GM12878 (cell line): ENCODE measurements around the gene BCL2L12. TPM values are rescaled to one million over a fixed set of nuclear protein-coding genes. Genes with fewer than 3 reads are reported as not detected.

Experiments used
- ATF2 ChIP-seq: IDR thresholded peaks from 2 replicates; pipeline ENCODE4 v1.6.1; 2012; ENCODE audit warnings: low read length, inconsistent platforms
- CEBPB ChIP-seq, 2 experiments: fragments of 150-350 bp in 1 of 2; IDR thresholded peaks; 2 replicates each; pipeline ENCODE4 v1.6.1; 2012 to 2014; ENCODE audit warnings: low read depth in 2 of 2, low read length in 2 of 2, borderline replicate concordance in 1 of 2, inconsistent platforms in 1 of 2
- CREB1 ChIP-seq: IDR thresholded peaks from 2 replicates; pipeline ENCODE4 v1.6.1; 2012; ENCODE audit warnings: low read depth, mild to moderate bottlenecking, inconsistent platforms
- EGR1 ChIP-seq, 2 experiments: IDR thresholded peaks; 1 replicate in 1 of 2; 2 replicates in 1 of 2; pipeline ENCODE4 v1.6.1; 2011 to 2012; ENCODE audit warnings: low read depth in 2 of 2, low read length in 2 of 2, borderline replicate concordance in 1 of 2, mild to moderate bottlenecking in 1 of 2, moderate library complexity in 1 of 2
- HDAC6 ChIP-seq: fragments of 200-600 bp; sonication (generic); IDR thresholded peaks from one replicate; pipeline ENCODE4 v1.8.0; 2017; ENCODE audit warnings: antibody characterized with exemption; ENCODE audit not compliant: unreplicated experiment
- HDGF ChIP-seq: fragments of 450-650 bp; IDR thresholded peaks from 2 replicates; pipeline ENCODE4 v1.6.1; 2016; ENCODE audit warnings: antibody characterized with exemption
- IKZF2 ChIP-seq, 2 experiments: fragments of 450-650 bp; IDR thresholded peaks; 2 replicates each; pipeline ENCODE4 v1.6.1; 2017; ENCODE audit warnings: mild to moderate bottlenecking in 2 of 2, moderate library complexity in 2 of 2
- IRF4 ChIP-seq: IDR thresholded peaks from 2 replicates; pipeline ENCODE4 v1.6.1; 2011; ENCODE audit warnings: low read depth, low read length
- MEF2A ChIP-seq: IDR thresholded peaks from 2 replicates; pipeline ENCODE4 v1.6.1; 2011; ENCODE audit warnings: low read depth, mild to moderate bottlenecking, low read length, moderate library complexity; ENCODE audit not compliant: insufficient read depth
- MLLT1 ChIP-seq: fragments of 450-650 bp; IDR thresholded peaks from 2 replicates; pipeline ENCODE4 v1.6.1; 2016; ENCODE audit warnings: mild to moderate bottlenecking
- MYB ChIP-seq: fragments of 150-350 bp; IDR thresholded peaks from 2 replicates; pipeline ENCODE4 v1.6.1; 2014; ENCODE audit warnings: mild to moderate bottlenecking, low read depth, low read length, borderline replicate concordance
- NR2C1 ChIP-seq: fragments of 450-650 bp; IDR thresholded peaks from 2 replicates; pipeline ENCODE4 v1.6.1; 2017; ENCODE audit warnings: antibody characterized with exemption, mild to moderate bottlenecking, moderate library complexity
- PBX3 ChIP-seq: IDR thresholded peaks from 2 replicates; pipeline ENCODE4 v1.6.1; 2011; ENCODE audit warnings: mild to moderate bottlenecking, low read depth, low read length, moderate library complexity; ENCODE audit not compliant: insufficient replicate concordance
- RB1 ChIP-seq: fragments of 450-650 bp; formaldehyde crosslinking; IDR thresholded peaks from 2 replicates; pipeline ENCODE4 v1.6.1; 2017; ENCODE audit warnings: mild to moderate bottlenecking, borderline replicate concordance
- RELA ChIP-seq: fragments of 450-650 bp; IDR thresholded peaks from 2 replicates; pipeline ENCODE4 v1.8.0; 2014; ENCODE audit warnings: borderline replicate concordance; ENCODE audit not compliant: partially characterized antibody
- STAT3 ChIP-seq: IDR thresholded peaks from 2 replicates; pipeline ENCODE4 v1.6.1; 2011; ENCODE audit warnings: low read depth, low read length, improper control_type of control experiment
- SUPT20H ChIP-seq: IDR thresholded peaks from 2 replicates; pipeline ENCODE4 v1.6.1; 2011; ENCODE audit warnings: low read depth, mild to moderate bottlenecking, low read length, moderate library complexity, borderline replicate concordance; ENCODE audit not compliant: control insufficient read depth
- TCF12 ChIP-seq: IDR thresholded peaks from 2 replicates; pipeline ENCODE4 v1.6.1; 2011; ENCODE audit warnings: low read depth, mild to moderate bottlenecking, low read length
- USF2 ChIP-seq: IDR thresholded peaks from 2 replicates; pipeline ENCODE4 v1.6.1; 2011; ENCODE audit warnings: low read depth, low read length, improper control_type of control experiment, borderline replicate concordance
- polyA plus RNA-seq, 11 experiments: library from polyadenylated mRNA; depleted of rRNA in 4 of 11; unstranded in 6 of 11; stranded (reverse) in 5 of 11; fragments of >200 nt; fragmentation: Nextera tagmentation in 4 of 11; fragmentation: Illumina TruSeq in 1 of 11; extraction: Ambion mirVana in 4 of 11; extraction: Trizol in 1 of 11; gene quantifications; 1 replicate in 1 of 11; 2 replicates in 10 of 11; pipeline versions ENCODE4 v1.2.1 to v1.2.3, GENCODE V29; 2011 to 2016; ENCODE audit warnings: inconsistent platforms in 2 of 11, missing spikeins in 2 of 11, low read depth in 1 of 11
- total RNA-seq, 4 experiments: library from RNA; depleted of rRNA in 3 of 4; stranded (reverse); fragments of >200 nt in 3 of 4; fragmentation: Illumina TruSeq in 1 of 4; extraction: Trizol in 1 of 4; gene quantifications; 2 replicates each; pipeline versions ENCODE4 v1.2.1 to v1.2.3, GENCODE V29; 2013 to 2021
- TF ChIP-seq, protein P1 (sequence below): IDR thresholded peaks from 2 replicates; pipeline ENCODE4 v1.6.1; 2012; ENCODE audit warnings: low read depth, low read length, improper control_type of control experiment
- TF ChIP-seq, protein P2 (sequence below): fragments of 450-650 bp; conservative IDR thresholded peaks from 2 replicates; pipeline ENCODE4 v1.6.1; 2017; ENCODE audit warnings: mild to moderate bottlenecking, moderate library complexity

The BCL2L12 gene
- total and polyA plus RNA-seq, 10 of the 15 experiments (the other 5 are each of a cell fraction or from before 2014, with no cell fraction given): 1.8 to 143 (median 50.4) TPM

DNA sequence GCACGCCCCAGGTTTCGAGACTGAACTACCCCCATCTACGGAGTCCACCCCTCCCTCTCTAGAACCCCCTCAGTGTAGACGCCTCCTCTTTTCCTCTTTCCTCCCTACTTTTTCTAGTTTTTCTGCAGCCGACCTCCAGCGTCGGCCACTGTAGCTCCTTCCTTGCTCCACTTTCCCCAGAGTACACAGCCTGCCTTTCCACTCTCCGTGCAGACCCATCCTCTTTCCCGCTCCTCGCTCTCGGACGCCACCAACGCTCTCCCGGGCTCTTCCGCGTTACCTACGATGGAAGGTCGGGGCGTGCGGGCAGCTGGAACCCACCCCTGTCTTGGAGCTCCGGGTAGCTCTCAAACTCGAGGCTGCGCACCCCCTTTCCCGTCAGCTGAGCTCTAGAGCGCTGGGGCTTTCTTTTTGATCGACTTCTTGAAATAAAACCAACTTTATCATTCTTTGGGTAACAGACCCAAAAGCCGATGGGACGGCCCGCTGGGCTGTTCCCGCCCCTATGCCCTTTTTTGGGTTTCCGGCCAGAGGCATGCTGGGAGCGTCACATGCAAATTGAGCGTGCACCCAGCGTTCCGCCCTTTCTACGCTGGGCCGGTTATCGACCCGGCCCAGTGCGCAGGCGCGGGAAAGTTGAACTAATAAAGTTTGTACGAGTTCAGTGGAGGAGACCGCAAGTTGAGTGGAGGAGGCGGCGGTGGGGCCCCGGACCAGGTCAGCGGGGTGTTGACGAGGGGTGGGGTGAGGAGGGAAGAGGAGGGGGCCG is at the start of gene BCL2L12, which contains the start of gene IRF3 (continued):
- TF ChIP-seq MLLT1: peak; percentile 59
- no peak; a peak in 1 of 4 replicates for TF ChIP-seq IKZF2 (IDR thresholded peaks at IDR 0.05)
- TF ChIP-seq STAT3: no peak
- TF ChIP-seq NR2C1: 0 out of 2 replicates have a peak, but pooled peaks have one; percentile 26
- no peak for TF ChIP-seq CEBPB (IDR thresholded peaks at IDR 0.05; ENCODE audit: borderline replicate concordance in 1 of 2, low read depth in 2 of 2, low read length in 2 of 2)
- peak; percentile 30 to 84; a peak in 2 of 3 replicates for TF ChIP-seq EGR1 (IDR thresholded peaks at IDR 0.05; ENCODE audit: borderline replicate concordance in 1 of 2, low read depth in 2 of 2, low read length in 2 of 2)
- TF ChIP-seq HDAC6: no peak
- no peak for TF ChIP-seq IRF4
- no peak for TF ChIP-seq MYB
- TF ChIP-seq CREB1: peak; percentile 51; the same call in 1 of the 2 replicates
- TF ChIP-seq RB1: 0 out of 2 replicates have a peak, but pooled peaks have one; percentile 17
- TF ChIP-seq, protein P1, sequence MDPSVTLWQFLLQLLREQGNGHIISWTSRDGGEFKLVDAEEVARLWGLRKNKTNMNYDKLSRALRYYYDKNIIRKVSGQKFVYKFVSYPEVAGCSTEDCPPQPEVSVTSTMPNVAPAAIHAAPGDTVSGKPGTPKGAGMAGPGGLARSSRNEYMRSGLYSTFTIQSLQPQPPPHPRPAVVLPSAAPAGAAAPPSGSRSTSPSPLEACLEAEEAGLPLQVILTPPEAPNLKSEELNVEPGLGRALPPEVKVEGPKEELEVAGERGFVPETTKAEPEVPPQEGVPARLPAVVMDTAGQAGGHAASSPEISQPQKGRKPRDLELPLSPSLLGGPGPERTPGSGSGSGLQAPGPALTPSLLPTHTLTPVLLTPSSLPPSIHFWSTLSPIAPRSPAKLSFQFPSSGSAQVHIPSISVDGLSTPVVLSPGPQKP: peak; percentile 100
- TF ChIP-seq RELA: no peak
- no peak for TF ChIP-seq PBX3
- TF ChIP-seq HDGF: no peak
- TF ChIP-seq MEF2A: no peak
- no peak for TF ChIP-seq TCF12
- no peak for TF ChIP-seq ATF2
- TF ChIP-seq USF2: no peak; the same call in 1 of the 2 replicates
- TF ChIP-seq, protein P2, sequence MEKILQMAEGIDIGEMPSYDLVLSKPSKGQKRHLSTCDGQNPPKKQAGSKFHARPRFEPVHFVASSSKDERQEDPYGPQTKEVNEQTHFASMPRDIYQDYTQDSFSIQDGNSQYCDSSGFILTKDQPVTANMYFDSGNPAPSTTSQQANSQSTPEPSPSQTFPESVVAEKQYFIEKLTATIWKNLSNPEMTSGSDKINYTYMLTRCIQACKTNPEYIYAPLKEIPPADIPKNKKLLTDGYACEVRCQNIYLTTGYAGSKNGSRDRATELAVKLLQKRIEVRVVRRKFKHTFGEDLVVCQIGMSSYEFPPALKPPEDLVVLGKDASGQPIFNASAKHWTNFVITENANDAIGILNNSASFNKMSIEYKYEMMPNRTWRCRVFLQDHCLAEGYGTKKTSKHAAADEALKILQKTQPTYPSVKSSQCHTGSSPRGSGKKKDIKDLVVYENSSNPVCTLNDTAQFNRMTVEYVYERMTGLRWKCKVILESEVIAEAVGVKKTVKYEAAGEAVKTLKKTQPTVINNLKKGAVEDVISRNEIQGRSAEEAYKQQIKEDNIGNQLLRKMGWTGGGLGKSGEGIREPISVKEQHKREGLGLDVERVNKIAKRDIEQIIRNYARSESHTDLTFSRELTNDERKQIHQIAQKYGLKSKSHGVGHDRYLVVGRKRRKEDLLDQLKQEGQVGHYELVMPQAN: peak; percentile 68; the same call in 1 of the 2 replicates
- no peak for TF ChIP-seq SUPT20H
